Superior temporal gyrus (tissue), 1 donor: ENCODE measurements around the gene ITGA1.
"Not testable (repeated sequence)": the region's sequence is repeated elsewhere in the genome, so short reads cannot be mapped to it uniquely, and the experiment has no call there.

Experiments
- DNase-seq: peaks from one replicate; pipeline ENCODE4 v3.0.0-alpha.2; 2016; ENCODE audit errors: extremely low spot score

Gene ITGA1

DNA sequence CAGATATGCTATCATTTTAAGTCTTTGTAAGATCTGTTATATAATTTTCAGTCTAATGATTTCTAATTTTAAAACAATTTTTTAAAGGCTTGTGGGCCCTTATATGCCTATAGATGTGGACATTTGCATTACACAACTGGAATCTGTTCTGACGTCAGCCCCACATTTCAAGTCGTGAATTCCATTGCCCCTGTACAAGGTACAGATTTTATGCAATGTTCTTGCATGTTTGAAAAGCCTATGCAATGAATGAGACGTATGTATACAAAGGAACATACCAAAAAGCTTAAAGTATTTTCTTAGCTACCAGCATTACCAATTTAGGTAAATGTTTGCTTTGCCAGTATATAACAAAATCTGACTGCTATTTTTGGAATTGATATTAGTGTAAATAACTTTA lies 77.2 kb downstream of the ITGA1 start:
- DNase-seq: no peak

DNA sequence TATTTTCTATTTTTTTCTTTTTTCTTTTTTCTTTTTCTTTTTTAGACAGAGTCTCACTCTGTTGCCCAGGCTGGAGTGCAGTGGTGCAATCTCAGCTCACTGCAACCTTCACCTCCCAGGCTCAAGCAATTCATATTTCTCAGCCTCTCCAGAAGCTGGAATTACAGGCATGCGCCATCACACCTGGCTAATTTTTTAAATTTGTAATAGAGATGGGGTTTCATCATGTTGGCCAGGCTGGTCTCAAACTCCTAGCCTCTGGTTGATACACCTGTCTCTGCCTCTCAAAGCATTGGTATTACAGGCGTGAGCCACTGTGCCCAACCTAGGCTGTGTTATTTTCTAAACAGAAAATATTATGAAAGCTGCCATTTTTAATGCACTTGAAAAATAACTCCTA lies 78.3 kb downstream of the ITGA1 start:
- DNase-seq: not testable (repeated sequence)

DNA sequence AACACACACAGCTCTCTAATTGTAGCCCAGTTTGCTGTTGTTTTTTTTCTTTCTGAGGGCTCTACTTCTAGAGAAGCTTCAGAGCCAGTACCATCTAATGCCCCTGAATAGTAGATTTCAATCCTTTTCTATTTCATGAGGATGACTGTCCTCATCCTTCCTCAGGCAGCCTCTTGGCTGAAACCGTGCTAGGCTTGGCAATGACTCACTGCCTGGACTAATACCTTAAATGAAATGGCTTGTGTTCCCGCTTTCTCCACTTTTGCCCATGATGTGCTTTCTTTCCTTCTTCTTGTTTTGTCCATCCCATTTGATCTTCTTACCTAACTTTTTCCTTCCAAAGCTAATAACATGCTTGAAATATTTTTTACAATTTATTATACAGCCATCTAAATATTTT lies 80.1 kb downstream of the ITGA1 start:
- no peak for DNase-seq

DNA sequence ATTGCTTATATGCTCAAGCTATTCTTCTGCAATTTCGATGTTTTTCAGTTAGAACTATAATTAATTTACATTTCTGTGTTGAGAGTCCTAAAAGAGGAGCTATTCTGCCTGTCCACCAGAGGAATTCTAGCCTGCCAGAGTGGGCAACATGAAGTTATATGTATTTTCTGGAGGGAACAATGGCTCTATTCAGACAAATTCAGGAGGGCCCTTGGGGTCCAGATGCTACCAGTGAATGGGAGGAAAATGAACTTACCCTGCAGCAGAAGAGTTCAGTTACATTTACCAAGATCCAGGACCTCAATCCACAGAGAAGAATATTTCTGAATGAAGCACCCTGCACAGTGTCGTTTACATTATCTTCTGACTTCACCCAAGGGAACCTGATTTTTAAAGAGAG lies 80.7 kb downstream of the ITGA1 start:
- no peak for DNase-seq

DNA sequence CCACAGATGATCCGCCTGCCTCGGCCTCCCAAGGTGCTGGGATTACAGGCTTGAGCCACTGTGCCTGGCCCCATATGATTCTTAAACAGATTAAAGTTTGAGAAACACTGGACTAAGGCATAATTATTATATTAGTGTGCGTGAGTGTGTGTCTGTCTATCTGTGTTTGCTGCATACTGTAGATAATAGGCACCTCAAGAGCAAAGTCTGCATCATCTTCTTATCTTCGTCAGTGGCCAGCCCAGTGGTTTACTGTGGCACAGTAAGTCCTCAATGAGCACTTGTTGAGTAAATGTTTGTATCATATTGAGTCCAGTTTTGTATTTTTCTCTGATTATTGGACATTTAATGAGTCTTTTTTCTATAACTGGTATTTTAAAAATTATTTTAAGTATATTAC lies 81.7 kb downstream of the ITGA1 start:
- no peak for DNase-seq

DNA sequence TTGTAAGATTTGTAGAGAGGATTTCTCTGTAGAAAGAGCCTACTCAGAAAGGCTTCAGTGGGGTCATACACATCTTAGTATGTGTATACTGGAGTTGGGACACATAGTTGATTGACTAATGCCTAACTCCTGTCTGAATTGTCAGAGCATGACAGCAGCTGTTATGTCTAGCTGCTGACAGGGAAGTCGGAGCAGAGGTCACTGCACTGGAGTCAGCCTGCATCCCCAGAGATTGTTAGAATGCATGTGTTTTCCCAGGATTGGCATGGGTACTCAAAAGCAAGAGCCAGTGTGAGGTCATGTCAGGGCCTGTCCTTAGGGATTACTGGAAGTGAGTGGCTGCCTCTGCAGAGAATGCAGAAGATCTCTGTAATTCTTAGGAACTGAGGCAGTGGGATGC lies 82.7 kb downstream of the ITGA1 start:
- DNase-seq: no peak

DNA sequence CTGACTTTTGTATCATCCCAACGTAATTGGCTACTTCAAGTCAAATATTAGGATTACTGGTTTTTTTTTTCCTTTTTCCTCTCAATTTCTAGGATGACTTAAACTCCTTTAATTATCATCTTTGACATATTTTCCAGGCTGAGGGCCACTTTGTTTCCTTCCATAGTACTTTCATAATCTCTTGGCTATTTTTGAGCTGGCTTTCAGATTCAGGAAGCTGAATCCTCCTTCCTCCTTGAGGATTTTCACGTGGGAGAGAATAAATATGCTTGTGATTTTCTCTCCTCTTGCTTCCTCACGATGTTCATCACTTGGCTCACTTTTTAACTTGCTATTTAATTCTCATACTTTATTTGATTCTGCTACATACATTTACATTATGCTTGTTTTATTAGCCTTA lies 88.1 kb downstream of the ITGA1 start:
- DNase-seq: no peak

DNA sequence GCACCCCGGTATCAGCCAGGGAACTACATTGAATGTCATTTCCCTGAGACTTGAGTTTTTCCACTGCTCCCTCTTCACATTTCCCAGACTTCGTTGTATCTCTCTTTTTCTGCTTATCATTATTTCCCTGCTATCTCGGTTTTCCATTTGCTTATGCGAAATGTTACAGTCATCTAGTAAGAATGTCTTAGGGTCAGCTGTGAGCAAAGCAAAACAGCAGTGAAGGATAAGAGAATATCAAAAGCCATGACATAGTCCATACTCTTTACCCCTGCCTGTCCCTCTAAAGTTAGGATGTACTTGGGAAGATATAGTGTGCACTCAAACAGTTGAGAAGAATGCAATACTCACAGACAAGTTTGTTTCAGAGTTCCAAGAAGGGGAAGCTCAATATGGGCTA lies 88.7 kb downstream of the ITGA1 start:
- no peak for DNase-seq

DNA sequence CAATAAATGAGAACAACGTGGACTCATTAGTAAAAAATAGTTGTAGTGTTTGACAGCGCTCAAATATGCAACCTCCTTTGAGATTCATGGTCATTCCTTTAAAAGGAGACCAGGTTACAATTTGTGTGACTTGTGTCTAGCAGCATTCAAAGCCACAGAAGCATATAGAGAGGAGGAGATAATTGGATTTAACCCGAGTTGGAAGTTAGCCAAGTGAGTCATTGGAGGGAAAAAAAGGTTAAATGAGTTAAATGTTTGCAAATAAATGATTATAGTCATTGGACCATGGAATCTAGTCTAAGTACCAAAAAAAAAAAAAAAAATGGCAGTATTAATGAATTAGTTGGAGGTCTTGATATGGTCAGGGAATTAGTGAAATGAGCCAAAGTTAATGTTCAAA lies 90.9 kb downstream of the ITGA1 start:
- no peak for DNase-seq

DNA sequence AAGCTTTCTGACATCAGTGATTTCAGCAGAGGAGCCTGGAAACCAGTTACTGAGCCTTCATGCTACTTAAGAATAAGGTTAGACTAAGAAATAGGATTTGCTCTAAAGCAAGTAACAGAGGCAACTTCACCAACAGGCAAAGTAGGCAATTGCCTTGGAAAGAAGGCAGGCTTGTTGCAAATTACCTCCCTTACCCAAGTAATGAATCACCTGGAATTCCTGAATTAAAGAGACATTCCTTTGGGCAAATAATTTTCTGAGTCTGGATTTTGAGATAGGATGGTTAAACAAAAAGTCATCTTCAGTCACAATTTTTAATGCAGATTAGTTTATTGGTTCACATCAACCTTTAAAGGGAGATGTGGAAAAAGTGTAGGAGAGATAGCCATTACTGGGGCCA lies 92.8 kb downstream of the ITGA1 start:
- no peak for DNase-seq

DNA sequence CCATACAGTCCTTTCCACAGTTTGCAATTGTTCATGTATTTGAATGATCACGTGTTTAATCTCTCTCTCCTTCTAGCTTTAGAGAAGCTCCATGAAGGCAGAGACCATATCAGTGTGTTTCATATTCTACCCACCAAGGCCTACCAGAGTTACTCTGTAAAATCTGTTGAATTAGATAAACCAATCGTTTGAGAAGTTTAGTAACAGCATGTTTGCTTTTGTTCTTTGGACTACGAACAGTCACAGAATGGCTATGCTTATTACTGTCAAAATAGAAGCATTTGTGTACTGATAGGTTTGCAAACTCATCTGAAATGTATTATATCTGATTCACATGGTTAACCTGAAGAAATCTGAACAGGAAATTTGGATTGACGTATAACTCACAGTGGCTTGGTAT lies 93.8 kb downstream of the ITGA1 start:
- no peak for DNase-seq

DNA sequence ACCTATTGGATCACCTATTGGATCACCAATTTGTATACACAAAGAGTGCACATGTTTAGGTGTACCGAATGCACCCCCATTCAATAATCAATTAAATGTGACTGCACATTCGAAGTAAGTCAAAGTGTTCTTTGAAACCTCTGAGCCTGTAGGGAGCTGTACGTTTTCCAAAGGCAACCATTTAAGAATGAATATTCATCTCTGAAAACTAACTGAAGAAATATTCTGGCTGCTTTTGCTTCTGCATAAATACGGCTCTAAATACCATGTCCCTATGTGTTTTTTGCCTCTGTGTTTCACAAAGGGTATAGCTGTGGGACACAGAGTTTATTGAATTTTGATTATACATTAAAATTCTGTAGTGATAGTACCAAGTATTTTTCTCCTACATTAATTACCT lies 95.4 kb downstream of the ITGA1 start:
- no peak for DNase-seq

DNA sequence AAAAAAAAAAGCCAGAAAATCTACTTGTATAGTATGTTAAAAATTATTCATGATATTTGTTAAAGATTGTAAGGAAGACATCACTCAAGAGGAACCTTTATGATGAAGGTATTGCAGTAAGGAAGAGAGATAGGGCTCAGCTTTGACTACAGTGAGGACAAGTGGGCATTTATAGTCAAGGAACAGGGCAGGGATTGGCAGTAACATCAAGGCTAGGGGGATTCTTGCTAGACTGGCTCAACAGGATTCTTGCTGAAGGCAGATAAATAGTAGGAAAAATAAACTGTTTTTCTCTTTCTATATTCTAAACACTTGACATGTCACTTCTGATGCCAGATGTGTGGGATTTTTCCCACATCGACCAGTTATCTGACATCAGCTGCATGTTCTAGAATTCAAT lies 96.7 kb downstream of the ITGA1 start:
- DNase-seq: no peak

DNA sequence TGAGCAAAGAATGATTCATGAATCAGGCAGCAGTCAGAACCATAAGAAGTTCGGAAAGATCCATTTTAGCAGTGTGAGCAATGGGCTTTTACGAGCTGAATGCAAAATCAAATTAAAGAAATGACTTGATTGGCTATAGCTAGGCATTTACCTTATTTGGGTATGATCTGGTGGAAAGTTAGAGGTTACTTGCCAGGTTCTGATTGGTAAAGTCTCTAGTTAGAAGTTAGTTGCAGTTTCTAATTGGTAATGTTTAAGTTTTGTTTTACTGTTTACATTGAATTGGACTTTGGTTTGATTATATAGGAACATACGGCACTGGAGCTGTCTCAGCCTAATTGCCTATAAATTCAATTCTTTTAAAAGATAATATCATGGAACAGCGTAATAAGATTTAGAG lies 97.9 kb downstream of the ITGA1 start:
- no peak for DNase-seq

DNA sequence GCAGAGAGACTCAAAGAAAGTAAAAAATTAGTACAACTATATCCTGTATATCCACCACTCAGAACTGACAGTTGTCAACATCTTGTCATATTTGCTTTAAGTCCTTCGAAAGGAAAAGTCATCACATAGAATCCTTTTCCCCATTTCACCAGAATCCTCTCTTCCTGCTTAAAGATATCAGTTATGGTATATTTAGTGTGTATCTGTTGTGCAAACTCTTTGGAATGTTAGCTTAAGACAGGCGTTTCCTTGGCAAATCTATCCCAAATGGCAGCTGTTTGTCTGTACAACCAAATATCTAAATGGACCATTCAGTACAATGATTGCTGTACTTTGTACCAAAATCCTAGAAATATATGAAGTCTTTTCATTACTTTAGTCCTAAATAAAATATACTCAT lies 98.5 kb downstream of the ITGA1 start:
- DNase-seq: no peak

DNA sequence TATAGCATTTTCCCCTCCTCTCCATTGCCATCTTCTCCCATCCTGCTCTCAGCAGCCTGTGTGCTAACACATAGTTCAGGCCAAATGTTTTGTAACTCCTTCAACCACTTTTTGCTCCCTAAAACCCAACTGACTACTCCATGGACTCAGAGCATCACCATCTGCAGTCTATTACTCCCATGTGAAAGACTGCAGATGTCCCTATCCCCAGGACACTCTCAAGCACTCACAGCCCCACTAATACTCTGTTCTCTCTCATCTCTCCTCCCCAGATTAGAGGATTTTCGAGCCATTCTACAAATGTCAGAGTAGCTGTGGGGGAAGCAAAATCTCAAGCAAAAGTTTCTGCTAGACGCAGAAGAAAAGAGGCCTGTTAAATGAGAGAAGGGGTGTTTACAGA lies 99.3 kb downstream of the ITGA1 start:
- DNase-seq: no peak

DNA sequence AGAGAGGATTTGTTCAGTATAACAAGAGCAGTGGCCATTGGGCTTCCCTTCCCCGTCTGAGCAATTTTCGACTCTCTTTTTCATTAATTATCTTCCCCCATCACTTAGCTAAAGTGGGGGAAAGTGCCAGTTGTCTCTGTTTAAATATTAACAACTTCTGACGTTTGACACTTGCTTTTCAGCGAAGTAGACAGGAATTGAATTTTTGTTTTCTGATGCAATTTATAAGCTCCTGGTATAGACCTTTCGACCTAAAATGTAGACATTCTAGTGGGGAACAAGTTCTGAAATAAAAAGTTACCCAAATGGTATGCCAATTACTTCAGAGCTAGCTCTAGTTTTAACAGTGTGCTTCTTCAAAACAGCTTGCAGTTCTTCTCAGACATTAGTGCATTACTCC lies 100.6 kb downstream of the ITGA1 start:
- no peak for DNase-seq

DNA sequence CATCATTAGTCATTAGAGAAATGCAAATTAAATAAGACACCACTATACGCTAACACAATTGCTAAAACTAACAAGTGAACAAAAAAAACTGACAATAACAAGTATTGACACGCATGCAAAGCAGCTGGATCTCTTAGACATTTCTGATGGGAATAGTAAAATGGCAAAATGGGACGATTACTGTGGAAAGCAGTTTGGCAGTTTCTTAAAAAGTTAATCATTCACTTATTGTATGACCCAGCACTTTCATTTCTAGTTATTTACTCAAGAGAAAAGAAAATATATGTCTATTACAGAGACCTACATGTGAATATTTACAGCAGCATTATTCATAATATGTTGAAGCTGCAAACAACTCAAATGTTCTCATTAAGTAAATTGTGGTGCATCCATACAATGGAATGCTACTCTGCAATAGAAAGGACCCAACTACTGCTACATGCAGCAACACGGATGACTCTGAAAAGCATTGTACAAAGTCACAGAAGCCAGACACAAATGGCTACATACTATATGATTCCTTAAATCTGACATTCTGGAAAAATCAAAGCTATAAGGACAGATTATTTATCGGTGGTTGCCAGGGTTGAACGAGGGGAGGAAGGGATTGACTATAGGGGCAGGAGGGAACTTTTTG lies 104.6 kb downstream of the ITGA1 start:
- no peak for DNase-seq

DNA sequence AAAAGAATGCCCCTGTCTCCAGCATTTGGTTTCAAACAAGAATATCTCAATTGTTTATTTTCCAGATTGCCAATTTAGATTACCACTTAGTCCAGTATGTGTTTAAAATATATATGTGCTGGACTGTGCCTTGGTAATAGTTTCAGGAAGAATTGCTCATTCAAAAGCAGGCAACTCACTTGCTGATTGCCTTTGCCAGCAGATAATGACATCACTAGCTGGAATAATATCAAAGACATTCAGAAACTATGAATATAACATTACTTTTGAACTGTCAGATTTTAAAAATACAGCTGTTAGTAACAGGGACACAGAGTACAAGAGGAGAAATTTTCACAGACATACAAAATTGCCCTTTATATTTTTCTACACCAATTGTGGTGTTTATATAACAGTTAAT lies 105.4 kb downstream of the ITGA1 start:
- peak; percentile 61 for DNase-seq

DNA sequence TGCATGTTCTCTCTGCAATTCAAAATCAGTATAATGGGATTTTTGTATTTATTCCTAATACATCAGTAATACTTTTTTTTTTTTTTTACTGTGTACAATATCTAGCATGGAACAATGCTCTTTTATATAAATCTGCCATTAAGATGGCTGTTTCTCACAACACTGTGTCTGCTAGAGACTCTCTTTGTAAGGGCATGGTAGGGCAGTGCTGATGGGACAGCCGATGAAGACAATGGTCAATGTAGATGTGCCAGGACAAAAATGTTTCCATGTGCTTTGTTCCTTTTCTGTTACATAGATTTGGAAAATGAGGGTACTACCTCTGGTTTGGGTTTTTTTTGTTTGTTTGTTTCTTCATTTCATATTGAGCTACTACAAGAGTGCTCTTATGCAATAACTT lies 106.1 kb downstream of the ITGA1 start:
- peak; percentile 62 for DNase-seq

DNA sequence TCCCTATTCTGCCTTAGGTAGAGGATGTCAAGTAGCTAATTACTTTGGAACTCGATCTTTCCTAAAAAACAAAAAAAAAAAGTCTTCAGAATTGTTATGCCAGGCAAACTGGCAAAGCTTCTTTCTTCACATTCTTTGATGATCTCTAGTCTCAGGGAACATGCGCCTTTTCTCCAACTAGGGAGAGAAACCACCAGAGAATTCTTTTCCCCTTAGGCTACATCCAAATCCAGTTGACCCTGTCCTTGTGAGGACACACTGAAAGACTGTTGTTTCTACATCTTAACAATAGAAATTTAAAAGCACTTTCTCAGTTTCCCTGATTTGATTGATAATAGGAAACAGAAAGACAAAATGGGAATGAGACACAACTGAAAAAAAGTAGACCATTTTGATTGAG lies 106.7 kb downstream of the ITGA1 start:
- DNase-seq: no peak

DNA sequence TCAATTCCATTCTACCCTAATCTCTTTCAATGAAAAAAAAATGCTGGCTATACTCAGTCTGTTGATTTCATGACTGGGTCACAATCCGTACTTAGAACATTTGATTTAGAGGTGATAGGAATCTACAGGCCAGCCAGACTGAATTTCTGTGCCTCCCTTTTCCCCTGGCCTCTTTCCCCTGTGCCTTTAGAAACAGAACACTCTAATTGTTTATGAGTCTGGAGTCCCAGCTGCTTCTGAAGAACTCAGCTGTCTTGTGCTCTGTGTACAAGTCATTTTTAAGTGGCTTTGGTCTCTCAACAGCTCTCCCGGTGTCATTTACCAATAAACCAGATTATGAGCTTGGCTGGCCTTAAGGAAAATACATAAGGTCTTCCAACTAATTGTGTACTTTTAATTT lies 107.4 kb downstream of the ITGA1 start:
- DNase-seq: no peak

DNA sequence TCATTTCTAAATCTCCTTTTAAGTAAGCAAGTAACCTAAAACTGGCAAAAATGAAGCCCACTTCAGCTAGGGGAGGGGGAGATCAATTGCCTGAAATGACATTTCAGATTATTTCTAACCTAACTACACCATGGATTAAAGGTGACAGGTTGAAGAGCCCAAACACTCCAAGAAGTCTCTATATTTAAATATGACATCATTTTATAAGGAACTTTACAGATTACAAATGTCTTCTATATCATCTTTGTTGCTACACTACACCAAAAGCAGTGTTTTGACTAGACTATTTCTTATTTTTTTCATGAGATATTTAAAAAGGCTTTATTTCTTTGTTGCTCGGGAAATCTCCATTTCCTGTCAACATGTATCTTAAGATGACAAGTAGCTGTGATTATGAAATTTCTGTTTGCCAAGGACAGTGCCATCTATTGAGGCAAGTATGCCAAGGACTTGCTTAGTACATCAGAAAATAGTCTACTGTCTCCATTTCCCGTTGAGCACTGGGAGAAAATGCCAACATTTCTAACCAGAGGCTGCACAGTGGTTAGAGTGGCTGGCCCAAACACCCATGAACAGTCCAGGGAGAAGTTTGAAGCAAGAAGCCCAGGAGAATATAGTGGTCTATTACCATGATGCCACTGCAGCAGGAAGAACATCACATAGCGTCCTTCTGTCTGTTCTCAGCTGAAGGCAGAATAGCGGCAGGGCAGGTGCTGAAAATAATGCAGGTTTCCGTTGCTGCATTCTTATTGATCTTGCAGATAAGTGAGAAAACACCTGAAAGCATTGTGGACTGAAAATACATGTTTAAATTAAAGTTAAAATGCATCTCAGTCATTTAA lies 108.1 kb downstream of the ITGA1 start:
- DNase-seq: no peak
